Urinary bladder (tissue), 4 donors: Measurements from ENCODE around the gene FIGLA. TPM values are rescaled to one million over a fixed set of nuclear protein-coding genes. Genes with fewer than 3 reads are reported as not detected.

Source experiments
- DNase-seq: peaks from one replicate; pipeline ENCODE4 v3.0.0-alpha.2; 2015; ENCODE audit errors: extremely low spot score
- H3K27ac ChIP-seq: one replicate; pipeline ENCODE4 v1.5.1; 2013; ENCODE audit warnings: low read depth, mild to moderate bottlenecking, moderate library complexity
- H3K36me3 ChIP-seq: one replicate; pipeline ENCODE4 v1.6.1; 2013; ENCODE audit warnings: mild to moderate bottlenecking, moderate library complexity; ENCODE audit not compliant: insufficient read depth
- H3K4me1 ChIP-seq: one replicate; pipeline ENCODE4 v1.6.1; 2013; ENCODE audit warnings: mild to moderate bottlenecking, moderate library complexity; ENCODE audit not compliant: insufficient read depth
- H3K4me3 ChIP-seq: one replicate; pipeline ENCODE4 v1.5.1; 2013; ENCODE audit warnings: low read depth, low read length
- WGBS: extraction: QIAGEN DNeasy Blood & Tissue Kit; methylation state at CpG from one replicate; pipeline ENCODE4 v1.1.7; 2013; 5-methylcytosine and 5-hydroxymethylcytosine counted together
- polyA plus RNA-seq: library from polyadenylated mRNA; stranded (reverse); fragments of 200-250 nt; gene quantifications from one replicate; pipeline ENCODE4 v1.2.3, GENCODE V29; 2013
- total RNA-seq: library from RNA; depleted of rRNA; stranded (reverse); fragments of >200 nt; gene quantifications from one replicate; pipeline ENCODE4 v1.2.3, GENCODE V29; 2014
- donor health status: healthy with polysubstance abuse.
- donor health status: healthy.

The FIGLA gene
- total and polyA plus RNA-seq, 2 donors: not detected

GRCh38 chr2:70826696-70827350, 36.4 kb upstream of the FIGLA start:
- Histone ChIP-seq H3K4me1 (no peaks in the 10 kb centered on the region), H3K4me3 (no peak overlapping the region), H3K27ac (no peak overlapping the region), H3K36me3 (no peaks in the 10 kb centered on the region)
- 62% methylated on average over 4 of the region's 4 CpGs for whole genome bisulfite sequencing
- no peak for DNase-seq

DNA sequence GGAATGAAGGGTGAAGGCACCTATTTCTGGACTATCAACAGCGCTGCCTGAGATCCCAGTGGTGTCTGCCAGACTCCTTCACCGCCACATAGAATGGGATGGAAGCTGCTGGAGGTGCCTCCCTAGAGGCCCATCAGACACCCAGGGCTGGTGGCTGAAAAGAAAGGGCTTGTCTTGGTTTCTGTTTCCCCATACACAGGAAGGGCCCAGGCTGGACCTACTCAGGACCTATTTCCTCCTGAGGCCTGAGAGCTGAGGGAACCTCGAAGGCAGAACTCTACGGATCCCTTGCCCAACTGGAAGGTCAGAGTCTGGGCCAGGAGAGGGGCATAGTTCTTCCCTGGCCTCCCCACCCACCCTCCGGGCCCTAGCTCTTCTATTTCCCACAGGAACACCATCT, 32.8 kb upstream of the FIGLA start:
- Histone ChIP-seq H3K4me3 (no peak overlapping the region), H3K36me3 (no peaks in the 10 kb centered on the region), H3K27ac (no peak overlapping the region), H3K4me1 (no peaks in the 10 kb centered on the region)
- 92% methylated on average over 5 of the region's 5 CpGs for WGBS
- no peak for DNase-seq

DNA sequence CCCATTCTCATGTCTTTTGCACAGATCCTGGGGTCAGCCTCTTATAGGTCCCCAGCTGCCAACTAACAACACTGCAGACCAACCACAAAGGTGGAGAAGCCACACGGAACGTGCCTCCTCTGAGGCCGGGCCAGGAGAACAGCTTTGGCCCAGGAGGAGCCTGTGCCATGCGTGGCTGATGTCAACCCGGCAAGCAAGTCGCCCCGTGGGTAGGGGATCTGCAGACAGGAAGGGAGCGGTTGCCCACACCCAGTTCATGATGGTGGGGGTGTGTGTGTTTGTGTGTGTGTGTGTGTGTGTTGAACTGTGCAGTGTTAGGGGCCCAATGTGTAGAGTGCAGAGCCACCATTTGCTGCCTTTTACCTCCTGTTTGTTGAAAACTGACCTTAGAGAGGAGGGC, 32.4 kb upstream of the FIGLA start:
- Histone ChIP-seq H3K36me3 (no peaks in the 10 kb centered on the region), H3K4me3 (no peak overlapping the region), H3K4me1 (no peaks in the 10 kb centered on the region), H3K27ac (no peak overlapping the region)
- 91% methylated on average over 8 of the region's 8 CpGs for WGBS
- no peak for DNase-seq

DNA sequence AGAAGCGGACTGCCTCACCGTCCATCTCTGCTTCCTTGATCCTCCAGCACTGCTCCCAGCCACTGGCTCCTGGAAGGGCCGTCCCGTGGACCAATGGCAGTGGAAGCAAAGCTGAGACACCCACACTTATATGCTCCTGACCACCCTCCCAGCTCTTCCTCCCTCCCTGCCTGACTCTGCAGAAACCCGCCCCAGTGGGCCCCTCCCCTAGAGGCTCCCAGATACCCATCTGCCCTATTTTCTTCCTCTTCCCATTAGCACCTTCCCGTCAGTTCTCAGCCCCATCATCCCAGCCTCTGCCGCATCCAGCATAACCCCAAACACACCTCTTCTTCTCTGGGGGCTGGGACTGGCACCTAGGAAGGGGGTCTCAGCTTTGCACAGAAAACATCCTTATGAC, 30.1 kb upstream of the FIGLA start, which contains the start of gene CLEC4F:
Gene CLEC4F, minus strand, starts transcription at position 101 of the 400 bp plus-strand sequence. Its CDS starts 76 bp downstream, at position 25.
- H3K27ac ChIP-seq: no peak within 1 kb of the TSS
- DNase-seq: no peak
- H3K36me3 ChIP-seq: no peaks in the 10 kb centered on the region
- no peak within 1 kb of the TSS for H3K4me3 ChIP-seq
- no peaks in the 10 kb centered on the region for H3K4me1 ChIP-seq
- 53% methylated on average over 7 of the region's 7 CpGs for WGBS

DNA sequence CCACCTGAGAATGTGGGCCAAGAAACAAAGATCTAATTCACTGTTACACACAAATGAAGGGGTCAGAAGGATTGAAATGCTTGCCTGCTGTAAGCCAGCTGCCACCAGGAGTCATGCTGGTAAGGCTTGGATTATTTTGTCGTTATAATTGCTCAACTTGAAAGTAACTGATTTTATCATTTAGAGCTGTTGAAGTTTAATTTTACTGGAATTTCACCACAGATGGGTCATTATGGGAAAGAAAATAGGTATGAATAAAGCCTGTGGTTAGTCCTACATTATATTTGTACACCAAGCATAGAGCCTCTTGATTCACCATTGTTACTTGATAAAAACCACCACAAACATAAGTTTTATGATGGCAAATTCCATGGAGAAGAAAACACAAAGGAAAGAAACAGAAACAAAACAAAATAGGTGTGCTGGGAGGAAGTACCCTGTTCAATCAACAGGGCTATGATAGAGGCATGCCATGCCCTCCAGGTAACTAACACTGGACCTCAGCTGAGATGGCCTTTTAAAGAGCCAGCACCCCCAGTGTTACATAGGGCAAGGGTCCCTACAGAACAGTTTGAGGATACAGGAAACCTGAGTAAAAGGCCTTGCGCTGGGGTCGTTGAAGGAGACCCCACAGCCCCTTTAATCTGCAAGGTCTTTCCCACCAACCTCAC, 27.0 kb upstream of the FIGLA start:
- no peaks in the 10 kb centered on the region for H3K4me1 ChIP-seq
- H3K27ac ChIP-seq: no peak overlapping the region
- DNase-seq: no peak
- WGBS: 76% methylated on average over 3 of the region's 3 CpGs
- no peaks in the 10 kb centered on the region for H3K36me3 ChIP-seq
- H3K4me3 ChIP-seq: no peak overlapping the region

DNA sequence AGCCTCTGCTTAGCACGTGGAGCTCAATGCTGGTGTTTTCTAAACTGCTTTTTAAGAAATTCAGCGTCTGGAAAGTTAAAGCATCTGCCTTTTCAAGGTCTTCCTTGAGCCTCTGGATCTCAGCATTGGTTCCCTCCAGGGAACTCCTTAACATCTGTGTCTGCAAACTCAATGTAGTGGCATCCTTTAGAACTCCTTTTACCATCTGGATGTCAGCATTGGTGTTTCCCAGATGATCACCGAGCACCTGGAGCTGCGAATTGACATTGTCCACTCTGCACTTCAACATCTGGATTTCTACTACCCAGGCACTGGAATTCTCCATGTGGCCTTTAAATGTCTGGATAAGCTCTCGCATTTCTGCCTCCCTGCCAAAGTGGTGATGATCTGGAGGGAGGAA, 26.3 kb upstream of the FIGLA start:
- Histone ChIP-seq H3K36me3 (no peaks in the 10 kb centered on the region), H3K4me1 (no peaks in the 10 kb centered on the region), H3K4me3 (no peak overlapping the region), H3K27ac (no peak overlapping the region)
- DNase-seq: no peak
- 54% methylated on average over 5 of the region's 5 CpGs for WGBS

DNA sequence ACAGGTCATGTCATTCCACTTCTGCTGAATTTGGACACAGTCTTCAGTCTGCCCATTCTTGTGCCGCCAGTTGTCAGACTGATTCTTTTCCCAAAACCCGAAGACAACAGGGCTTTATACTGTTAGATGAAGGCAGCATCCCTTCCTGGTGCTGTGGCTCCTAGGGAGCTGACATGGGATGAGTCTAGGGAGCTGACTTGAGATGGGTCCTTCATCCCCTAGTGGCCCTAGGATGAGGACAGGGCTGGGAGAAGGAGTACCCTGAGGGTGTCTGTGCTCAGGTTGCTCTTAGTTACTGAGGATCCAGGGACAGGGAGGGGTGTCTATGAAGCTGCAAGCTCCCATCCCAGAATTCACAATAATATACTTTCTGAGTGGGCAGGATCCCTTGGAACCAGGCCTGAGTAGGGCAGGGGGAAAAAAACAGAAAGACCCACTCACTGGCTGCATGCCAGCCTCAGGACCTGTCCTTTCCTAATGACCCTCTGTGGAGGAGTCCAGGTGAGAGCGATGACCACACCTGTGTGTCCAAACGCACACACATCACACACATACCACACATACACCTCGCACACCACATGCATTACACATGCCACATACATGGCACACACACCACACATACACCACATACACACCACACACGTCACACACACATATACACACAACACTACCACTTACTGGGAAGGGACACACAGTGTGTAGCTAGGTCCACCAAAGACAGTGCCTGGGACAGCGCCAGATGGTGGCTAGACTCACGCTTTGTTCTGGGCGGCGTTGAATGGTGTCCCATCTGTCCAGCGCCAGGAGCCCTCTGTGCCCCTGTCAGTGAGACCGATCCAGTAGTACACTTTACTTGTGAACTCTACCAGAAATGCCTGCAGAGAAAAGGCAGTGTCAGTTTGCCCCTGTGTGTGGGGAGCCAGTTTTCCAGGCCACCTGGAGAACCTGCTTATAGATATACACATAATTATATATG, 18.8 kb upstream of the FIGLA start:
- WGBS: 88% methylated on average over 12 of the region's 12 CpGs
- no peak overlapping the region for H3K4me3 ChIP-seq

DNA sequence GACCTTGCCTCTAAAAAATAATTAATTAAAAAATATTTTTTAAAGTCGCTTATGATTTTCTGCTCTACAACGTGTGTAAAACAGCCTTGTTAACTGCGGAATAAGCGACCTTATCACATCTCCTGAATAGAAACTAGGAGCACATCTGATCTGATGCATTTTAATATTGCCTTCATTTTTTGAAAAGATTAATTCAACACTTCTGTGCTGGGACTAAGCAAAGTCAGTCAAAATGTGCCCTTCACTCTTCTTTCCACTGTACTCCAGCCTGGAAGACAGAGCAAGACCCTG, 17.3 kb upstream of the FIGLA start:
- Histone ChIP-seq H3K4me3 (no peak overlapping the region), H3K27ac (no peak overlapping the region), H3K4me1 (no peaks in the 10 kb centered on the region), H3K36me3 (no peaks in the 10 kb centered on the region)
- 91% methylated on average over 4 of the region's 4 CpGs for WGBS
- DNase-seq: no peak

More for the DNA sequence above, 18.8 kb upstream of the FIGLA start:
- no peaks in the 10 kb centered on the region for H3K4me1 ChIP-seq
- H3K27ac ChIP-seq: no peak overlapping the region
- H3K36me3 ChIP-seq: no peaks in the 10 kb centered on the region
- DNase-seq: no peak

DNA sequence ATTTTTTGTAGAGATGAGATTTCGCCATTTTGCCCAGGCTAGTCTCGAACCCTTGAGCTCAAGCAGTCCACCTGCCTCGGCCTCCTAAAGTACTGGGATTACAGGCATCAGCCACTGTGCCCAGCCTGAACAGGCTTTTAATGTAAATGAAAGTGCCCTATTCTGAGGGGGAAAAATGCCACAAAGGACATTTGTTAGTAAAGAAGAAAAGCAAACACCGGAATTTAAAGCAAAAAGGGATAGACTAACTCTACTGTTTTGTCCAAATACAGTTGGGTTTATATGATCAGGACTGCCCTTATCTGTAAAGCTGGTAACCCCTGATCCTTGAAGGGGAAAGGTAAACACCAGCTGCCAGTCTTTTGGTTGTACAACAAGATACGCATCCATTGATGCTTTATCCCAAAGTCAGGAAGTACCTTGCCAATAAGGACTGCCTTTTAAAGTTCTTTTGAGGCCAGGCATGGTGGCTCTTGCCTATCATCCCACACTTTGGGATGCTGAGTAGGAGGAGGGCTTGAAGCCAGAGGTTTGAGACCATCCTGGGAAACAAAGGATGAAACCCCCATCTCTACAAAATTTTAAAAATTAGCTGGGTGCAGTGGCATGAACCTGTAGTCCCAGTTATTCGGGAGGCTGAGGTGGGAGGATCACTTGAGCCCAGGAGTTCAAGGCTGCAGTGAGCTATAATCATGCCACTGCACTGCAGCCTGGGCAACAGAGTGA, 16.8 kb upstream of the FIGLA start:
- no peaks in the 10 kb centered on the region for H3K36me3 ChIP-seq
- 86% methylated on average over 6 of the region's 6 CpGs for WGBS

GRCh38 chr2:70806620-70807019, 16.2 kb upstream of the FIGLA start:
- 68% methylated on average over 6 of the region's 6 CpGs for WGBS
- H3K36me3 ChIP-seq: no peaks in the 10 kb centered on the region
- no peaks in the 10 kb centered on the region for H3K4me1 ChIP-seq
- DNase-seq: no peak
- no peak overlapping the region for H3K27ac ChIP-seq
- H3K4me3 ChIP-seq: no peak overlapping the region

More for the DNA sequence above, 16.8 kb upstream of the FIGLA start:
- no peak overlapping the region for H3K4me3 ChIP-seq
- H3K4me1 ChIP-seq: no peaks in the 10 kb centered on the region
- H3K27ac ChIP-seq: no peak overlapping the region
- DNase-seq: no peak

GRCh38 chr2:70806013-70806412, 15.6 kb upstream of the FIGLA start:
- WGBS: 66% methylated on average over 5 of the region's 5 CpGs
- DNase-seq: no peak
- Histone ChIP-seq H3K36me3 (no peaks in the 10 kb centered on the region), H3K4me3 (no peak overlapping the region), H3K4me1 (no peaks in the 10 kb centered on the region), H3K27ac (no peak overlapping the region)

DNA sequence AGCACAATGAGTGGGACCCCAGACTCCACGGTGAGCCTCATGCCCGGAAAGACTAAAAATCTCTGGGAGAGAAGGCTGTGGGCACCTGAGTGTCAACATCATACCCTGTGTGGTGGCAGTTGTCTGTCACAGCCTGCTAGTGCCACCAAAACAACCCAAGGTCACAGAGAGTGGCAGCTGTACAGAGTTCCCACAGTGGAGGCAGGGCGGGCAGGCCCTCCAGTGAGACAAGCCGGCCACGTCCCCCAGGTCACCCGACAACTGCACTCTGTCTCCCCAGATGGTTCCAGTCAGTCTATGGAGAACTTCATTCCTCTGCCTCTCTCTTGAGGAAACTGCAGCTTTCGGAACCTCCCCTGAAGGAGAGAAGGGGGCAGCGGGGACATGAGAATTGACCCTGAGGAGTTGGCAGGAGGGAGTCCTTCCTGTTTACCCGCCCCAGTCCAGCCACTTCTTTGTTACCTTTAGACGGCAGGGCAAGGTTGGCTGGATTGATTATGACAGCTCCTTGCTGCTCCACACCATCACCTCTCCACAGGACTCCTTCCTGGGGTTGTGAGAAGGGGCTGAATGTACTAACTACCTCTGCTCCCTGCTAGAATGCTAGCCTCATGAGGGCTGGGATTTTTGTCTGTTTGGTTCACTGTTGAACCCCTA, 11.3 kb upstream of the FIGLA start:
- H3K27ac ChIP-seq: no peak overlapping the region
- no peak for DNase-seq
- 69% methylated on average over 10 of the region's 10 CpGs for WGBS
- H3K4me3 ChIP-seq: no peak overlapping the region
- H3K4me1 ChIP-seq: no peaks in the 10 kb centered on the region
- no peaks in the 10 kb centered on the region for H3K36me3 ChIP-seq

GRCh38 chr2:70799706-70800105, 9.3 kb upstream of the FIGLA start:
- H3K36me3 ChIP-seq: no peaks in the 10 kb centered on the region
- 88% methylated on average over 2 of the region's 2 CpGs for WGBS
- no peak for DNase-seq
- H3K4me1 ChIP-seq: no peaks in the 10 kb centered on the region
- no peak overlapping the region for H3K4me3 ChIP-seq
- H3K27ac ChIP-seq: no peak overlapping the region
